Trophoblast cell (in vitro differentiated cells and primary cell): Measurements from ENCODE around the gene WDPCP.
A peak's percentile ranks its signal among the peaks of the same experiment; 100 is the strongest.

Source experiments
- DNase-seq, 2 donors: peaks; one replicate each; pipeline ENCODE4 v3.0.0-alpha.2; 2016
- H2AFZ ChIP-seq: 2 replicates; pipeline ENCODE4 v1.6.1; 2013; ENCODE audit warnings: low read length, moderate library complexity, mild to moderate bottlenecking; ENCODE audit not compliant: insufficient read depth, poor library complexity
- H2AK5ac ChIP-seq: 2 replicates; pipeline ENCODE4 v1.6.1; 2013; ENCODE audit warnings: mild to moderate bottlenecking, low read length
- H2BK120ac ChIP-seq: 2 replicates; pipeline ENCODE4 v1.6.1; 2013; ENCODE audit warnings: low read length, mild to moderate bottlenecking, moderate library complexity; ENCODE audit not compliant: insufficient read depth, poor library complexity
- H2BK12ac ChIP-seq: 2 replicates; pipeline ENCODE4 v1.6.1; 2013; ENCODE audit warnings: mild to moderate bottlenecking, low read length, moderate library complexity
- H2BK5ac ChIP-seq: 2 replicates; pipeline ENCODE4 v1.6.1; 2013; ENCODE audit warnings: low read length, low read depth, moderate library complexity, mild to moderate bottlenecking; ENCODE audit not compliant: poor library complexity
- H3K14ac ChIP-seq: 2 replicates; pipeline ENCODE4 v1.6.1; 2013; ENCODE audit warnings: mild to moderate bottlenecking, low read length
- H3K18ac ChIP-seq: 2 replicates; pipeline ENCODE4 v1.6.1; 2013; ENCODE audit warnings: mild to moderate bottlenecking, low read length
- H3K23ac ChIP-seq: 2 replicates; pipeline ENCODE4 v1.6.1; 2013; ENCODE audit warnings: low read length
- H3K27ac ChIP-seq: 2 replicates; pipeline ENCODE4 v1.5.1; 2013; ENCODE audit warnings: low read depth, mild to moderate bottlenecking, inconsistent platforms, low read length, moderate library complexity
- H3K27me3 ChIP-seq: 2 replicates; pipeline ENCODE4 v1.6.1; 2013; ENCODE audit warnings: inconsistent platforms, mild to moderate bottlenecking, low read length, moderate library complexity; ENCODE audit not compliant: insufficient read depth
- H3K36me3 ChIP-seq, 2 experiments: 1 replicate in 1 of 2; 2 replicates in 1 of 2; pipeline ENCODE4 v1.6.1; 2013; ENCODE audit warnings: low read length in 2 of 2, mild to moderate bottlenecking in 2 of 2, moderate library complexity in 1 of 2; ENCODE audit not compliant: insufficient read depth in 2 of 2, control insufficient read depth in 1 of 2
- H3K4ac ChIP-seq: 2 replicates; pipeline ENCODE4 v1.6.1; 2013; ENCODE audit warnings: low read depth, mild to moderate bottlenecking, low read length, moderate library complexity
- H3K4me1 ChIP-seq, 2 experiments: 1 replicate in 1 of 2; 2 replicates in 1 of 2; pipeline ENCODE4 v1.6.1; 2013; ENCODE audit warnings: low read length in 2 of 2, mild to moderate bottlenecking in 2 of 2, moderate library complexity in 1 of 2; ENCODE audit not compliant: insufficient read depth in 2 of 2, control insufficient read depth in 1 of 2
- H3K4me2 ChIP-seq: 2 replicates; pipeline ENCODE4 v1.6.1; 2013; ENCODE audit warnings: inconsistent platforms, mild to moderate bottlenecking, low read length, moderate library complexity
- H3K4me3 ChIP-seq: 2 replicates; pipeline ENCODE4 v1.5.1; 2013; ENCODE audit warnings: mild to moderate bottlenecking, low read depth, low read length, inconsistent platforms
- H3K79me1 ChIP-seq: one replicate; pipeline ENCODE4 v1.6.1; 2013; ENCODE audit warnings: low read length
- H3K79me2 ChIP-seq: 2 replicates; pipeline ENCODE4 v1.6.1; 2013; ENCODE audit warnings: low read length, mild to moderate bottlenecking; ENCODE audit not compliant: control insufficient read depth, insufficient read depth, poor library complexity
- H3K9ac ChIP-seq: 2 replicates; pipeline ENCODE4 v1.6.1; 2013; ENCODE audit warnings: mild to moderate bottlenecking, low read length
- H3K9me3 ChIP-seq: 2 replicates; pipeline ENCODE4 v1.6.1; 2013; ENCODE audit warnings: low read depth, mild to moderate bottlenecking, control low read depth, inconsistent platforms, low read length; ENCODE audit not compliant: insufficient read depth
- H4K12ac ChIP-seq: 2 replicates; pipeline ENCODE4 v1.6.1; 2013; ENCODE audit warnings: low read depth, mild to moderate bottlenecking, low read length, moderate library complexity
- H4K8ac ChIP-seq: 2 replicates; pipeline ENCODE4 v1.6.1; 2013; ENCODE audit warnings: low read depth, mild to moderate bottlenecking, low read length, moderate library complexity
- H4K91ac ChIP-seq: one replicate; pipeline ENCODE4 v1.6.1; 2013; ENCODE audit warnings: low read depth, mild to moderate bottlenecking, low read length, moderate library complexity
- WGBS: extraction: QIAGEN DNeasy Blood & Tissue Kit; methylation state at CpG from one replicate; pipeline ENCODE4 v1.1.7; 2013; ENCODE audit warnings: missing lambda C conversion rate; ENCODE audit not compliant: insufficient read length, insufficient coverage; ENCODE audit errors: extremely low coverage; 5-methylcytosine and 5-hydroxymethylcytosine counted together

WDPCP gene

DNA sequence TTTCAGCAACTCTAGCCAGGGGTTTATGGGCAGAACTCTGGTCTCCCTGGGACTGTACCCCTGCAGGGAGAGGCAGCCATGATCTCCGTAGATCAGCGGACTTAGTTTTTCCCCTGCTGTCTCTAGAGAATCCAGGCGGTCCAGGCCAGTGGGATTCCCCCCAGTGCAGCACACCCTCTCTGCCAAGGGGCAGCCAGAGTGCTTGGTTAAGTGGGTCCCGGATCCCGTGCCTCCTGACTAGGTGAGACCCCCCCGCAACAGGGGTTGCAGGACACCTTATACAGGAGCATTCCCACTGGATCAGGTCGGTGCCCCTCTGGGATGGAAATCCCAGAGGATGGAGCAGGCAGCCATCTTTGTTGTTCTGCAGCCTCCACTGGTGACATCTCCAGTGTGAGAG, 33.0 kb downstream of the WDPCP start:
- Histone ChIP-seq H3K9ac (no peak overlapping the region), H3K23ac (no peak overlapping the region), H3K79me2 (no peaks in the 10 kb centered on the region), H3K4me2 (no peak overlapping the region), H2BK12ac (no peak overlapping the region), H4K12ac (no peak overlapping the region), H2BK5ac (no peak overlapping the region), H2AK5ac (no peak overlapping the region), H3K4me3 (no peak overlapping the region), H3K79me1 (no peaks in the 10 kb centered on the region), H4K91ac (no peak overlapping the region), H2AFZ (no peak overlapping the region), H3K4ac (no peak overlapping the region), H3K9me3 (peaks cover 2% of the 10 kb centered on the region), H3K4me1 (no peaks in the 10 kb centered on the region), H4K8ac (no peak overlapping the region), H2BK120ac (no peak overlapping the region), H3K27ac (no peak overlapping the region), H3K18ac (no peak overlapping the region), H3K27me3 (no peaks in the 10 kb centered on the region), H3K36me3 (peaks cover 0 to 1% of the 10 kb centered on the region in 2 experiments), H3K14ac (no peak overlapping the region)
- WGBS: no CpG with 5 or more reads among the region's 7 CpGs
- no peak for DNase-seq

DNA sequence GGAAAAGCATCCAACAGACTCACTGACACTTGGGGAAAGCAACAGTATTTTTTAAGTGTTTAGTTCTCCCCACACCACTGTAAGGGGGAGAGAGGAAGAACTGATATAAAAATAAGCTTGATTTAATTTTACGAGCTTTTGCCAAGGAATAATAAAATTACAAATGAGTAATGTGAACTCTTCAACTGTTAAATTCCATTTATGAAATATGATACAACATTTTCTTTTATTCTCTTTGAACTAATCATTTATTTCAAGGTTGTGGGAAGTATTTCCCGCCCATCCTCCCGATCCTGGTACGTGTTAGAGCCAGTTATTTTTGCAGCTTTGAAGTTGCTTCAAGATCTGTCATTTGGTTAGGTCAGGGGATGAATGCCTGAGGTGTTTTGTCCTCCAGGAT, 35.2 kb downstream of the WDPCP start:
- Histone ChIP-seq H2AFZ (no peak overlapping the region), H4K8ac (no peak overlapping the region), H2BK12ac (no peak overlapping the region), H3K27ac (no peak overlapping the region), H3K4me1 (no peaks in the 10 kb centered on the region), H2BK120ac (no peak overlapping the region), H3K9ac (no peak overlapping the region), H2AK5ac (no peak overlapping the region), H3K4me3 (no peak overlapping the region), H2BK5ac (no peak overlapping the region), H3K79me2 (no peaks in the 10 kb centered on the region), H4K12ac (no peak overlapping the region), H4K91ac (no peak overlapping the region), H3K9me3 (peaks cover 2% of the 10 kb centered on the region), H3K4ac (no peak overlapping the region), H3K4me2 (no peak overlapping the region), H3K79me1 (no peaks in the 10 kb centered on the region), H3K36me3 (peaks cover 0 to 1% of the 10 kb centered on the region in 2 experiments), H3K27me3 (no peaks in the 10 kb centered on the region), H3K18ac (no peak overlapping the region), H3K23ac (no peak overlapping the region), H3K14ac (no peak overlapping the region)
- WGBS: no CpG with 5 or more reads among the region's 4 CpGs
- DNase-seq: no peak

DNA sequence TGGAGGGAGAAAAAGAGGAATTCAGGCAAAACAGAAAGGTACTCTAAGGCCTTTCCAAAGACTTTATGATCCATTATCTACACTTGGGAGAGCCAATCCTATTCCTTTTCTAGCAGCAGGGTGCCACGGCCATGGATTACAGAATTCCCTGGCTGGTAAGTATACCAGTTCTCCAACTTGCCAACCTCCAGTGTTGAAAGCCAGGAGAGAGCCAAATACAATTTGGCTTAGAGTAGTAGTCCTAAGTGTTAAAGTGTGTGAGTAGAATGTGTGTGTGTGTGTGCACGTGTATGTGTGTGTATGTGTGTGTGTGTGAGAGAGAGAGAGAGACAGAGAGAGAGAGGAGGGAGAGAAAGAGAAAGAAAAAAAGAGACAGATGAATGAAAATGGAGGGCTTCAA, 43.3 kb downstream of the WDPCP start:
- H3K4me3 ChIP-seq: no peak overlapping the region
- no CpG with 5 or more reads among the region's 2 CpGs for WGBS

DNA sequence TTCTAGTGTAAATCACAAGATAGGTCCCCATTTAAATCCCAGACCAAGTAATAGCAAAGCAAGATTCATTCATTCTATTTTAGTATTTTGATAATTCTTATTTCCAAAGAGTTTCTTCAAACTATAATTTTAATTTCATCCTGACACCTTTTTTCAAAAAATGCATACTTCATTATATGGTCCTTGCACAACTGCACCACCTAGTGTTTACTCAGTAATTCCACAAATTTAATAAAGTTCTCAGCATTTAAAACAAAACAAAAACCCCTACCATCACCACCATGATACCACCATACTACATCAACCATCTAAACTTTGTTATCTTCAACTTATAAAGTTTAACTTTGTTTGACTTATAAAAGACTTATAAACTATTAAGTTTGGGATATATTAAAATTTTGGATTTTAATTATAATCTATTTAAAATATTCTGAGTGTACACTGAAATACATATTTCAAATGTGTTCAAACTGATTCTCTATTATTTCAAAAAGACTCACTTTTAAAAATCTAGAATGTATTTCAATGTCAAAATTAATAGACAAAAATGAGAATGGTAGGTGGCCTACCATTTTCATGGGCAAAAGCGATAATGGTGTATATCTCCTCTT, 44.2 kb downstream of the WDPCP start:
- Histone ChIP-seq H3K14ac (no peak overlapping the region), H2BK12ac (no peak overlapping the region), H3K4me2 (no peak overlapping the region), H3K27ac (no peak overlapping the region), H3K79me1 (no peaks in the 10 kb centered on the region), H3K18ac (no peak overlapping the region), H3K36me3 (no peaks in the 10 kb centered on the region), H4K8ac (no peak overlapping the region), H3K4ac (no peak overlapping the region), H3K79me2 (no peaks in the 10 kb centered on the region), H2AFZ (no peak overlapping the region), H3K23ac (no peak overlapping the region), H2AK5ac (no peak overlapping the region), H3K4me1 (no peaks in the 10 kb centered on the region), H3K4me3 (no peak overlapping the region), H3K9ac (no peak overlapping the region), H4K12ac (no peak overlapping the region), H3K27me3 (no peaks in the 10 kb centered on the region), H3K9me3 (no peaks in the 10 kb centered on the region), H2BK5ac (no peak overlapping the region), H2BK120ac (no peak overlapping the region), H4K91ac (no peak overlapping the region)
- peak in 1 of 2 donors; percentile 35 for DNase-seq
- WGBS: no CpG with 5 or more reads among the region's 1 CpG

More for the DNA sequence above, 43.3 kb downstream of the WDPCP start:
- H4K12ac ChIP-seq: no peak overlapping the region
- H2AFZ ChIP-seq: no peak overlapping the region
- no peak overlapping the region for H3K23ac ChIP-seq
- H3K18ac ChIP-seq: no peak overlapping the region
- H4K8ac ChIP-seq: no peak overlapping the region
- no peaks in the 10 kb centered on the region for H3K27me3 ChIP-seq
- no peak overlapping the region for H2BK5ac ChIP-seq
- no peak overlapping the region for H3K14ac ChIP-seq
- H3K4me1 ChIP-seq: no peaks in the 10 kb centered on the region
- H3K9ac ChIP-seq: no peak overlapping the region
- H3K79me1 ChIP-seq: no peaks in the 10 kb centered on the region
- no peaks in the 10 kb centered on the region for H3K79me2 ChIP-seq
- H2BK120ac ChIP-seq: no peak overlapping the region
- no peak overlapping the region for H3K27ac ChIP-seq
- no peak overlapping the region for H3K4me2 ChIP-seq
- no peak overlapping the region for H2BK12ac ChIP-seq
- H3K9me3 ChIP-seq: no peaks in the 10 kb centered on the region
- H4K91ac ChIP-seq: no peak overlapping the region
- no peak for DNase-seq
- no peak overlapping the region for H3K4ac ChIP-seq
- no peaks in the 10 kb centered on the region for H3K36me3 ChIP-seq
- no peak overlapping the region for H2AK5ac ChIP-seq
